OCI-LY1 (cell line): ENCODE data around the gene SMTNL1.

ENCODE experiments used
- EZH2 ChIP-seq: fragments of 200-600 bp; sonication (generic), shearing (Covaris generic); IDR thresholded peaks from 2 replicates; pipeline ENCODE4 v1.8.0; 2017; ENCODE audit warnings: borderline replicate concordance, mixed run types, mild to moderate bottlenecking, antibody characterized with exemption, low read length, moderate library complexity, mixed read lengths
- TF ChIP-seq, protein P1 (sequence below): fragments of 200-600 bp; sonication (generic), shearing (Covaris generic); IDR thresholded peaks from 2 replicates; pipeline ENCODE4 v1.5.1; 2017; ENCODE audit warnings: mild to moderate bottlenecking, antibody characterized with exemption, low read length, moderate library complexity, mixed read lengths

GRCh38 chr11:57502870-57503269 is 34.5 kb upstream of the SMTNL1 start:
- TF ChIP-seq, protein P1, sequence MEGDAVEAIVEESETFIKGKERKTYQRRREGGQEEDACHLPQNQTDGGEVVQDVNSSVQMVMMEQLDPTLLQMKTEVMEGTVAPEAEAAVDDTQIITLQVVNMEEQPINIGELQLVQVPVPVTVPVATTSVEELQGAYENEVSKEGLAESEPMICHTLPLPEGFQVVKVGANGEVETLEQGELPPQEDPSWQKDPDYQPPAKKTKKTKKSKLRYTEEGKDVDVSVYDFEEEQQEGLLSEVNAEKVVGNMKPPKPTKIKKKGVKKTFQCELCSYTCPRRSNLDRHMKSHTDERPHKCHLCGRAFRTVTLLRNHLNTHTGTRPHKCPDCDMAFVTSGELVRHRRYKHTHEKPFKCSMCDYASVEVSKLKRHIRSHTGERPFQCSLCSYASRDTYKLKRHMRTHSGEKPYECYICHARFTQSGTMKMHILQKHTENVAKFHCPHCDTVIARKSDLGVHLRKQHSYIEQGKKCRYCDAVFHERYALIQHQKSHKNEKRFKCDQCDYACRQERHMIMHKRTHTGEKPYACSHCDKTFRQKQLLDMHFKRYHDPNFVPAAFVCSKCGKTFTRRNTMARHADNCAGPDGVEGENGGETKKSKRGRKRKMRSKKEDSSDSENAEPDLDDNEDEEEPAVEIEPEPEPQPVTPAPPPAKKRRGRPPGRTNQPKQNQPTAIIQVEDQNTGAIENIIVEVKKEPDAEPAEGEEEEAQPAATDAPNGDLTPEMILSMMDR, result no peak
- no peak for TF ChIP-seq EZH2
